ENCODE data around the gene NEB.

DNA sequence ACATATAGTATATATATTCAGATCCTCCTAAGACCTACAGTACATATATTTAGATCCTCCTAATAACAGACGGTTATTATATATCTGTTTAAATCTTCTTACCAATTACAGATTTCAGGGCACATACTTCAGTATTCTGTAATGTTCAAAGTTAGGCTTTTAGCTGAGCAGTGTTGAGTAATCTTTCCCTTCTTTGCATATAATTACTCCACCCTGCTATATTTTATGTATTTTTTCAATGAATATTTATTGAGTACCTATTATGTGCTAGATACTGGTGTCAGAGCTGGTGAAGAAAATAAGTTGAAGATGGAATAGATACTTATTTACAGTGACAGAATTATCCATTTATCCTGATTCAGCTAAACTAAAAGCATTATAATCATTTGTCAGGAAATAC lies 84.9 kb downstream of the NEB start:
- TF ChIP-seq, protein P1, sequence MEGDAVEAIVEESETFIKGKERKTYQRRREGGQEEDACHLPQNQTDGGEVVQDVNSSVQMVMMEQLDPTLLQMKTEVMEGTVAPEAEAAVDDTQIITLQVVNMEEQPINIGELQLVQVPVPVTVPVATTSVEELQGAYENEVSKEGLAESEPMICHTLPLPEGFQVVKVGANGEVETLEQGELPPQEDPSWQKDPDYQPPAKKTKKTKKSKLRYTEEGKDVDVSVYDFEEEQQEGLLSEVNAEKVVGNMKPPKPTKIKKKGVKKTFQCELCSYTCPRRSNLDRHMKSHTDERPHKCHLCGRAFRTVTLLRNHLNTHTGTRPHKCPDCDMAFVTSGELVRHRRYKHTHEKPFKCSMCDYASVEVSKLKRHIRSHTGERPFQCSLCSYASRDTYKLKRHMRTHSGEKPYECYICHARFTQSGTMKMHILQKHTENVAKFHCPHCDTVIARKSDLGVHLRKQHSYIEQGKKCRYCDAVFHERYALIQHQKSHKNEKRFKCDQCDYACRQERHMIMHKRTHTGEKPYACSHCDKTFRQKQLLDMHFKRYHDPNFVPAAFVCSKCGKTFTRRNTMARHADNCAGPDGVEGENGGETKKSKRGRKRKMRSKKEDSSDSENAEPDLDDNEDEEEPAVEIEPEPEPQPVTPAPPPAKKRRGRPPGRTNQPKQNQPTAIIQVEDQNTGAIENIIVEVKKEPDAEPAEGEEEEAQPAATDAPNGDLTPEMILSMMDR (conservative IDR thresholded peaks at IDR 0.05; ENCODE audit: low read depth, low read length) = no peak
- no peak for TF ChIP-seq SMC3 (IDR thresholded peaks at IDR 0.05; ENCODE audit: low read depth, low read length)
- TF ChIP-seq MAZ (IDR thresholded peaks at IDR 0.05; ENCODE audit: borderline replicate concordance, low read depth, low read length) = no peak
- no peak for TF ChIP-seq POLR2A (IDR thresholded peaks at IDR 0.05; ENCODE audit: low read depth, low read length)

Measured in IMR-90 (cell line).